Panc1 (cell line): ENCODE data around the gene ARL2BP.

ENCODE experiments used
- POLR2AphosphoS5 ChIP-seq: IDR thresholded peaks from 2 replicates; pipeline ENCODE4 v1.6.1; 2012; ENCODE audit warnings: mild to moderate bottlenecking, low read depth, low read length, moderate library complexity
- SIN3A ChIP-seq: IDR thresholded peaks from 2 replicates; pipeline ENCODE4 v1.6.1; 2012; ENCODE audit warnings: low read depth, mild to moderate bottlenecking, low read length, moderate library complexity, borderline replicate concordance; ENCODE audit not compliant: insufficient read depth
- TCF7L2 ChIP-seq: IDR thresholded peaks from 2 replicates; pipeline ENCODE4 v1.6.1; 2011; ENCODE audit warnings: mild to moderate bottlenecking, low read depth, low read length, inconsistent platforms
- TF ChIP-seq, protein P1 (sequence below): fragments of 450-650 bp; IDR thresholded peaks from 2 replicates; pipeline ENCODE4 v1.5.1; 2017; ENCODE audit warnings: mild to moderate bottlenecking
- TF ChIP-seq, protein P2 (sequence below), 2 experiments: IDR thresholded peaks; 2 replicates each; pipeline ENCODE4 v1.6.1; 2011 to 2012; ENCODE audit warnings: low read depth in 2 of 2, control low read depth in 1 of 2, low read length in 1 of 2, mild to moderate bottlenecking in 1 of 2, moderate library complexity in 1 of 2; ENCODE audit not compliant: insufficient read depth in 1 of 2

DNA sequence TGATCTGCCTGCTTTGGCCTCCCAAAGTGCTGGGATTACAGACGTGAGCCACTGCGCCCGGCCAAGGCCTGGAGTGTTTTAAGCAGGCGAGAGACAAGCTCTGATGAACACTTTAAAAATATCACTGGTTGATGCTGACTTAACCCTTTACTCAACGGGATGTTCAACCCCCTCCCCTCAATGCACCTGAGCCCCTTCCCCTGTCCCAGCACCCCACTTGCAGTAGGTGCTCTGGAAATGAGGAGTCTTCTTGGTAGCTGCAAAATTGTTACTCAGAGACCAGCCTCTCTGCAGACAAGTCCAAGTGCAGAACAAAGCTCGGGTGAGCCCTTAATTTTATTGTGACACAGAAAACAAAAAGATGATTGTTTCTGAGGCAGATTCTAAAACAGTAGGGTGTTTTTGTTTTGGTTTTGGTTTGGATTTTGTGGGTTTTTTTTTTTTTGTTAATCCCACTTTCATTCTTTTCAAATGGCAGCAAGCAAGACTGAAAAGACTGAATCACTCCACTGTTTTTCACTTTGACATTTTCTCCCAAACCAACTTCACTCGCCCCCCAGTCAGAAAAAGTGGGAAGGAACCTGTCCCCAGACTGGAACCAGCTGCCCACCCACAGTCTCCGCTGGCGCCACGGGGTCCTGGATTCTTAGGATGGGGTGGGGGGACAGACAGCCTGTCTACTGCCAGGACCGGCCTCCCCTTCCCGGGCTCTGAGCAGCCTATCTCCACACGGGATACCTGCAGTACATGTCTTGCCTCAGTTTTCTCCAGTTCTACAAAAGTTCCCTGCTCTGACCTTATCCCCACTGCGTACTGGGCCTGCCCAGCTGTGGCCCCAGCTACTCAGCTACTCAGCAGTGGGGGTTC, 44.6 kb downstream of the ARL2BP start:
- TF ChIP-seq SIN3A = no peak
- TF ChIP-seq, protein P1, sequence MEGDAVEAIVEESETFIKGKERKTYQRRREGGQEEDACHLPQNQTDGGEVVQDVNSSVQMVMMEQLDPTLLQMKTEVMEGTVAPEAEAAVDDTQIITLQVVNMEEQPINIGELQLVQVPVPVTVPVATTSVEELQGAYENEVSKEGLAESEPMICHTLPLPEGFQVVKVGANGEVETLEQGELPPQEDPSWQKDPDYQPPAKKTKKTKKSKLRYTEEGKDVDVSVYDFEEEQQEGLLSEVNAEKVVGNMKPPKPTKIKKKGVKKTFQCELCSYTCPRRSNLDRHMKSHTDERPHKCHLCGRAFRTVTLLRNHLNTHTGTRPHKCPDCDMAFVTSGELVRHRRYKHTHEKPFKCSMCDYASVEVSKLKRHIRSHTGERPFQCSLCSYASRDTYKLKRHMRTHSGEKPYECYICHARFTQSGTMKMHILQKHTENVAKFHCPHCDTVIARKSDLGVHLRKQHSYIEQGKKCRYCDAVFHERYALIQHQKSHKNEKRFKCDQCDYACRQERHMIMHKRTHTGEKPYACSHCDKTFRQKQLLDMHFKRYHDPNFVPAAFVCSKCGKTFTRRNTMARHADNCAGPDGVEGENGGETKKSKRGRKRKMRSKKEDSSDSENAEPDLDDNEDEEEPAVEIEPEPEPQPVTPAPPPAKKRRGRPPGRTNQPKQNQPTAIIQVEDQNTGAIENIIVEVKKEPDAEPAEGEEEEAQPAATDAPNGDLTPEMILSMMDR = no peak
- TF ChIP-seq POLR2AphosphoS5 = no peak
- TF ChIP-seq TCF7L2 = no peak
- TF ChIP-seq, protein P2, sequence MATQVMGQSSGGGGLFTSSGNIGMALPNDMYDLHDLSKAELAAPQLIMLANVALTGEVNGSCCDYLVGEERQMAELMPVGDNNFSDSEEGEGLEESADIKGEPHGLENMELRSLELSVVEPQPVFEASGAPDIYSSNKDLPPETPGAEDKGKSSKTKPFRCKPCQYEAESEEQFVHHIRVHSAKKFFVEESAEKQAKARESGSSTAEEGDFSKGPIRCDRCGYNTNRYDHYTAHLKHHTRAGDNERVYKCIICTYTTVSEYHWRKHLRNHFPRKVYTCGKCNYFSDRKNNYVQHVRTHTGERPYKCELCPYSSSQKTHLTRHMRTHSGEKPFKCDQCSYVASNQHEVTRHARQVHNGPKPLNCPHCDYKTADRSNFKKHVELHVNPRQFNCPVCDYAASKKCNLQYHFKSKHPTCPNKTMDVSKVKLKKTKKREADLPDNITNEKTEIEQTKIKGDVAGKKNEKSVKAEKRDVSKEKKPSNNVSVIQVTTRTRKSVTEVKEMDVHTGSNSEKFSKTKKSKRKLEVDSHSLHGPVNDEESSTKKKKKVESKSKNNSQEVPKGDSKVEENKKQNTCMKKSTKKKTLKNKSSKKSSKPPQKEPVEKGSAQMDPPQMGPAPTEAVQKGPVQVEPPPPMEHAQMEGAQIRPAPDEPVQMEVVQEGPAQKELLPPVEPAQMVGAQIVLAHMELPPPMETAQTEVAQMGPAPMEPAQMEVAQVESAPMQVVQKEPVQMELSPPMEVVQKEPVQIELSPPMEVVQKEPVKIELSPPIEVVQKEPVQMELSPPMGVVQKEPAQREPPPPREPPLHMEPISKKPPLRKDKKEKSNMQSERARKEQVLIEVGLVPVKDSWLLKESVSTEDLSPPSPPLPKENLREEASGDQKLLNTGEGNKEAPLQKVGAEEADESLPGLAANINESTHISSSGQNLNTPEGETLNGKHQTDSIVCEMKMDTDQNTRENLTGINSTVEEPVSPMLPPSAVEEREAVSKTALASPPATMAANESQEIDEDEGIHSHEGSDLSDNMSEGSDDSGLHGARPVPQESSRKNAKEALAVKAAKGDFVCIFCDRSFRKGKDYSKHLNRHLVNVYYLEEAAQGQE (IDR thresholded peaks at IDR 0.05; ENCODE audit: insufficient read depth in 1 of 2, low read depth in 2 of 2, low read length in 1 of 2) = no peak
